Breast epithelium (tissue), 3 donors: ENCODE data around the gene LGALS7B.

ENCODE experiments used
- POLR2A ChIP-seq: fragments of 450-650 bp; IDR thresholded peaks from one replicate; pipeline ENCODE4 v1.6.1; 2016; ENCODE audit warnings: antibody characterized with exemption, mild to moderate bottlenecking, moderate library complexity
- POLR2AphosphoS5 ChIP-seq, 3 donors: sonication (generic); formaldehyde crosslinking; IDR thresholded peaks; one replicate each; pipeline ENCODE4 v1.6.1; 2017; ENCODE audit warnings: antibody characterized with exemption in 3 of 3

DNA sequence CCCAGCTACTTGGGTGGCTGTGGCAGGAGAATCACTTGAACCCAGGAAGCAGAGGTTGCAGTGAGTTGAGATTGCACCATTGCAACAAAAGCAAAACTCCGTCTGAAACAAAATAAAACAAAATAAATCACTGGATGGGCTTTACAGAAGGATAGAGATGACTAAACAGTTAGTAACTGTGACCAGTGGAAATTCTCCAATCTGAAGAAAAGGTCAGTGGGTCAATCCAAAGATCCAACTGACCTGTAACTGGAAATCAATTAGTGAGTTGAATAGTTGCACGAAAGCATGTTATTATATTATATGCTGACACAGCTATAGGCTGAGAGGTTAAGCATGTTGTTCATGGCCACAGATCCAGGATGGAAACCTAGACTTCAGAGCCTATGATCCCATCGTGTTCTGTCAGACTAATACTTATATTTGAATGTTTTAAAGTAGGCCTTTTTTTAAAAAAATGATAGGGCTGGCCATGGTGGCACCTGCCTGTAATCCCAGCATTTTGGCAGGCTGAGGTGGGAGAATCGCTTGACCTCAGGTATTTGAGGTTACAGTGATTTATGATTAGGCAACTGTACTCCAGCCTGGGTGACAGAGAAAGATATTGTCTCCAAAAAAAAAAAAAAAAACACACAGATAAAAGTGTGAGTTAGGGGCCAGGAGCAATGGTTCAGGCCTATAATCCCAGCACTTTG is 41.2 kb downstream of the LGALS7B start:
- TF ChIP-seq POLR2A (no peak), POLR2AphosphoS5 (IDR thresholded peaks at IDR 0.05) (no peak)
